NCI-H187 treated with DMSO at 0.1 percent for 48 hours (cell line): ENCODE data around the gene MAMDC4.
"Not testable (repeated sequence)": the region's sequence is repeated elsewhere in the genome, so short reads cannot be mapped to it uniquely, and the experiment has no call there.

Experiments
- DNase-seq: peaks from one replicate; lab custom pipeline; 2025; lab: John Stamatoyannopoulos, UW

MAMDC4 gene

DNA sequence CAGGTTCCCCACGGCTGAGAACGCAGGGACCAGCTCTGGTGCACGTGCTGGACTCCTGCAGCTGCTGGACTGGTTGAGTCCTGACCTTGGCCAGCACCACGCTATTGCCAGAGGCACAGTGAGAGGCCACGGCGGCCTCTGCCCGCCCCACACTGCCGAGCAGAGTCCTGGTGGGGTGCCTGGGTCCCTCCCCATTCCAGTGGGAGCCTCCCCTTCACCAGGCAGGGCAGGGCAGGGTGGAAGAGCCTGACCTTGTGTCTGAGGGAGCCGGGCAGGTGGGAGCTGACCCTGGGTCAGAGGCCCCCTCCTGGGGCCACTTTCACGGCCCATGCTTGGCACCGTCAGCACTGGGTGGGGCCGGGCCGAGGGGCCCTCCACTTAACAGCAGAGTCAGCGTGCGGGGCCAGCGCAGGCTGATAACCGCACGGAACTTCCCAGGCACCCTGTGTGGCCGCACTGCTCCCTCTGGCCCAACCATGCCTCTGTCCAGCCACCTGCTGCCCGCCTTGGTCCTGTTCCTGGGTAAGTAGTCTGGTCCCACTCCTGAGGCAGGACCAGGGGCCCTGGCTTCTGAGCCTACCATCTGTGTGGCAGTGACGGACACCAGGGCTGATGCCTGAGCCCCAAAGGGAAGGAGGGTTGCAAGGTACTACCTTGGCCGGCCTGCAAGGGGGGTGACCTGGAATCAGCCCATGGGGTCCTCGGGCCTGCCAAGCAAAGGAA, at the start of gene MAMDC4:
TSS of gene MAMDC4 (plus strand) at position 406 of the 723 bp plus-strand sequence. CDS start at position 477, 71 bp downstream.
- no peak for DNase-seq

DNA sequence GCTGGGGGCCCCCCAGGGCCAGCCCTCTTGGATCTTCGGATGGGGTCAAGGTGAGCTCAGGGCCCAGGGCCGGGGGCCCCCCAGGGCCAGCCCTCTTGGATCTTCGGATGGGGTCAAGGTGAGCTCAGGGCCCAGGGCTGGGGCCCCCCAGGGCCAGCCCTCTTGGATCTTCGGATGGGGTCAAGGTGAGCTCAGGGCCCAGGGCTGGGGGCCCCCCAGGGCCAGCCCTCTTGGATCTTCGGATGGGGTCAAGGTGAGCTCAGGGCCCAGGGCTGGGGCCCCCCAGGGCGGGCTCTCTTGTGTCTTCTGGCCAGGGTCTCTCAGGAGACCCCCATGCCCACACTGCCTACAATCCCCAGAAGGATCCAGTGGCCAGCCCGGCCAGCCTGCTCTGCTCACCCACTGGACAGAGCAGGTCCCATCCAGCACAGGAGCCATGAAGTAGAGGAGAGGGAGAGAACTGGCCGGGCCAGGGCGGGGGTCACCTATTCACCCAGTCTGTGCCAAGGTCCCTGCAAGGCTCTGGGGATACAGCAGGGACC, 49.1 kb upstream of the MAMDC4 start:
- DNase-seq, result not testable (repeated sequence)

DNA sequence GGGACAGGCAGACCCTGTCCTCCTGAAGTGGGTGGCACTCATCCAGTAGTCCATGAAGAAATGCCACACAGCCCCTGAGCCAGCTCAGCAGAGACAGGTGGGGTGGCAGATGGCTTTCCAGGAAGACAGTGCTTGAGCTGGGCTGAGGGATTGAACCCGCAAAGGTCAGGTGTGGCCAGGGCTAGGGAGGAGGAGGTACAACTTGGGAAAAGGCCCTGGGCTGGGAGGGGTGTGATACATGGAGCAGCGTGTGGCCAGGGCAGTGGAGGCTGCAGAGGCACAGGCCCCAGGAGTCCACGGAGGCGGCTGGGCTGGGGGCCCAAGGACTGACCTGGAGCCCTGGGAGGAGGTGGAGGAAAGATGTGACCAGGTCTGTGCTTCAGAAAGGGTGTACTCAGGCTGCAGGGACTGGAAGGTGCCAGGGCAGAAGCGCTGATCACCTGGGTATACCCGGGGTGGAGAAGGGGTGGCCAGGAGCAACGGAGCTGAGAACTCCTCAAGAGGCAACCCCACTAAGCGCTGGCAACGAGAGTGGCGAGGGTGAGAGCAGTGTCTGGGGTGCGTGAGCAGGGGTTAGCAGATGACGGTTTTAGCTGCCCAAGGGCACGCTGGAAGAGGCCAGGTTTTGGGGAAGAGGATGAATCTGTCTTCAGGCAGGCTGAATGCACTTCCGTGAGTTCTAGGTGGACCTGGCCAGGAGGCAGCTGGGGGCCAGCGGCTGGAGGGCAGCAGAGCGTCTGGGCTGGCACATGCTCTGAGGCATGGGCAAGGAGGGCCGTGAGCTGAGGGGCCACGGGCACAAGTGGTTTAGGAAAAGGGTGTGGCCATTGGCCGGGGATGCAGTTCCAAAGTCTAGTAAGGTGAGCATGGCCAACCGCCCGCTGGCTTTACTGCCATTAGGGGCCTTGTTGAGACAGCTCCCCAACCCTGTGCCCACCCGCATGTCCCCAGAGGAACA, 48.3 kb upstream of the MAMDC4 start:
- no peak for DNase-seq

DNA sequence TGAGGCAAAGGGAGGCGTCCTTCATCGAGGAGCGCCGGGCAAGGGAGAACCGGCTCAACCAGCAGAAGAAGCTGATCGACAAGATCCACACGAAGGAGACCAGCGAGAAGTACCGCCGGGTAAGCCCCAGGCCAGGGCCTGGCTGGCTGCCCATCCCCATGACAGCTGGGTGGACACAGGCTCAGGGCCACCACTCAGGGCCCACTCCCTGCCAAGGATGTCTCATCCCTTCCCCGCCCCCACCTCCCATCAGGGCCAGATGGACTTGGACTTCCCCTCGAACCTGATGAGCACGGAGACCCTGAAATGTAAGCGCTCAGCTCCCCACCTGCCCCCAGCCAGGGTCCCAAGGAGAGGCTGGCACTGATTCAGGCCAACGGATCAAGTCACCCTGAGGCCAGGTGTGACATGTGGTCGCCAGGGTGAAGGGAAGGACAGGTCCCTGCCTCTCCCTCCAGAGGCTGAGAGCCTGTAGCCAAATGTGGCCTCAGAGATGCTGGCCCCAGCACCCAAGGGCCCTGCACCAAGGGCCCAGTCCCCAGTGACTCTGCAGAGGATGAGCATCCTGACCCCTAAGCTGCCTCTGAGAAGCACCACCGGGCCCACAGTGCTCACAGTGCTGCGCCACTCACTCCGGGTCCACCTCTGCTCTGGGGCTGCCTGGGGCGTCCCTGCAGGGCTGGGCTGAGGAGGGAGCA, 47.5 kb upstream of the MAMDC4 start:
- DNase-seq, result no peak

DNA sequence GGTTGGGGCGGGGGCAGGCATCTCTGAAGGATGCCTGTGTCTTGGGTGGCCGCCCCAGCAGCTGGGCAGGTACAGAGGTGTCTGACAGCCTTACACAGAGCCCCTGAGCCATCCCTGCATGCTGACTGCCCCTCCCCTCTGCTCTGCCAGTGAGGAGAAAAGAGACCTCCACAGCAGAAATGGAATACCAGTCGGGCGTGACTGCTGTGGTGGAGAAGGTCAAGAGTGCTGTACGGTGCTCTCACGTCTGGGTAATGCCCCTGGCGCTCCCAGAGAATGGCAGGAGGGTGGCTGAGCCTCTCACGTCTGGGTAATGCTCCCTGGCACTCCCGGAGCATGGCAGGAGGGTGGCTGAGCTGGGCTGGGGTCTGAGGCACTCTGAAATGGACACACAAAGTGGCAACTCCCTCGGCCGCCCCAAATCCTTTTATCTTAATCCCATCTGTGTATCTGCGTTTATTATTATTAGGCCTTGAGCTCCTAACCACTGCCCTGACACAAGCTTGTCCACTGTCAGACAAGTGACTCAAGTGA, 46.9 kb upstream of the MAMDC4 start:
- no peak for DNase-seq

DNA sequence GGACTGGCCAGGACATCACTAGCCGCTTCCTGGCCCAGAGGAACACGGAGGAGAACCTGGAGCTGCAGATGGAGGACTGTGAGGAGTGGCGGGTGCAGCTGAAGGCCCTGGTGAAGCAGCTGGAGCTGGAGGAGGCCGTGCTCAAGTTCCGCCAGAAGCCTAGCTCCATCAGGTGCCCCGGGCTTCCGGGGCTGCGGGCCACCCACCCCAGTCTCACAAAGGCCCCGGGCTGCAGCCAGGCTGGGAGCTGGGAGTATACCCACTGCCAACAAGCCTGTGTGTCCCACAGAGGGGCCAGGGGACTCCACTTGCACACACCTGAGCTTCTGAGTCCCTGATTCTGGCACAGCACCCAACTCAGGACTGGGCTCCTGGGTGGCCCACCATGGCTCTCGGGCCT, 46.1 kb upstream of the MAMDC4 start:
- DNase-seq, result no peak

DNA sequence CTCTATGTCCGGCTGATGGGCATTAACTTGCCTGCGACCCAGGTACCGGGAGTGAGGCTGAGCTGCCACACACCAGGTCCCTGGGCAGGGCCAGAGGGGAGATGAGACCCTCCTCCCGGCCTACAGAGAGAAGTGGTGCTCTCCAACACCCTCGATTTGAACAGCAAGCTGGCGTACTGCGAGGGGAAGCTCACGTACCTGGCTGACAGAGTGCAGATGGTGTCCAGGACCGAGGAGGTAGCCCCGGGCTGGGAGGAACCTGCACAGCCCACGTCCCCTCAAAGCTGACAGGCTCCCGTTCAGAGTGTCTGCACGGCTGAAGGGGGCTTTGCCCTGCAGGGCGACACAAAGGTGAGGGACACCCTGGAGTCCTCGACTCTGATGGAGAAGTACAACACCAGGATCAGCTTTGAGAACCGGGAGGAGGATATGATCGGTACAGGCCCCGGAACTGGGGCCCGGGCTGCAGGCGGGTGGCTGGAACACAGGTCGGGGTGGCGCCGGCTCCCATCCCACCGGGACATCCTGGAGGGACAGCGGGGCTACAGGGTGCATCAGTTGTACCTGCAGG, 45.4 kb upstream of the MAMDC4 start:
- no peak for DNase-seq

DNA sequence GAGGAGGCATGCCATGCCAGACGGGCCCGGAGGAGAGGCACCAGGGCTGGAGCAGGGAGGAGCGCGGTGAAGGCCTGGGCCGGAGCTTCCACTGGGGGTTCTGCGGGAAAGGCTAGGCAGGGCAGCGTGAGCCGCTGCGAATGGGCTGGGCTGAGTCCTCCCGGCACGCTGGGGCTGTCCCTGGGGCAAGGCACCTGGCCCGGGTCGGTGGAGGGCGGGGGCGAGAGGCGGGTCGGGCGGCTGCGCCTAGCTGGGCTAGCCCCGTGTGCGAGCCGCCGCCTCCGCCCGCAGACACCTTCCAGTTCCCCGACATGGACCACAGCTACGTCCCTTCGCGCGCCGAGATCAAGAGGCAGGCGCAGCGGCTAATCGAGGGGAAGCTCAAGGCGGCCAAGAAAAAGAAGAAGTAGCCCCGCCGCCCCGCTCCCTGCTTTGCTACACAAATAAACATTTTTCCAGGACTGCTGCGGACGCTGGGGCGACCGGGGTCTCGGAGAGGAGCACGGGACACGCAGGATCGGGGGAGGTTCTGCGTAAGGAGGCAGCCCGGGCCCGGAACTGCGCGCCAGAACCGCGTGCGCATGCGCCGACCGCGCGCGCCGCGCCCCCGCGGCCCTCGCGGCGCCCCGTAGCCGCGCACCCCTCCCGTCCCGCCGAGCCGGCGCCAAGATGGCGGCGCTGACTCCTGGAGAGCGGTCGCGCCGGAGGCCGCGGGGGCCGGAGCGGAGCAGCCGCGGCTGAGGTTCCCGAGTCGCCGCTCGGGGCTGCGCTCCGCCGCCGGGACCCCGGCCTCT, 44.7 kb upstream of the MAMDC4 start, which contains the start of gene RABL6:
TSS of gene RABL6 (plus strand) at position 668 of the 794 bp plus-strand sequence. CDS start 249 bp downstream, outside the sequence.
- DNase-seq, result no peak

DNA sequence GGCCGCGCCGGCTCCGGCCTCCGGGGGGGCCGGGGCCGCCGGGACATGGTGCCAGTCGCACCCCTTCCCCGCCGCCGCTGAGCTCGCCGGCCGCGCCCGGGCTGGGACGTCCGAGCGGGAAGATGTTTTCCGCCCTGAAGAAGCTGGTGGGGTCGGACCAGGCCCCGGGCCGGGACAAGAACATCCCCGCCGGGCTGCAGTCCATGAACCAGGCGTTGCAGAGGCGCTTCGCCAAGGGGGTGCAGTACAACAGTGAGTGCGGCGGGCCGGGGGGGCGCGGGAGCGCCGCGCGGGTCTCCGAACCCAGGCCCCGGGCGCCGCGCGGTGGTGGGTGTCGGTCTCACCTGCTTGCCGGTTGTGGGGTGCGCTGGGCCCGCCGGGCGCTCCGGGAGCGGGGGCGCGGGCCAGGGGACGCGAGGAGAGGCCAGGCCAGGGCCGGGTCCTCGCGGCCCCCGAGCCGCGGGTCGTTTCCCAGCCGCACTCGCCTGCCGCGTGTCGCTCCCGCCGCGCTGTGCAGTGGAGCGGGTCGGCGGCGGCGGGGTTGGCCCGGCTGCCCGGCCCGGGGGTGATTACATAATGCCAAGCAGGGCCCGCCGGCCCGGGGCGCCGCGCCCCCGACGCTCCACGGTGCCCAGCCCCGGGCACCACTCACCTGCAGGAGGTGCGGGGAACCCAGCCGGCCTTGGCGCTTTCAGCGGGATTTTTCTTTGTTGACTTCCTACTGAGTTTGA, 43.9 kb upstream of the MAMDC4 start:
- DNase-seq, result no peak

DNA sequence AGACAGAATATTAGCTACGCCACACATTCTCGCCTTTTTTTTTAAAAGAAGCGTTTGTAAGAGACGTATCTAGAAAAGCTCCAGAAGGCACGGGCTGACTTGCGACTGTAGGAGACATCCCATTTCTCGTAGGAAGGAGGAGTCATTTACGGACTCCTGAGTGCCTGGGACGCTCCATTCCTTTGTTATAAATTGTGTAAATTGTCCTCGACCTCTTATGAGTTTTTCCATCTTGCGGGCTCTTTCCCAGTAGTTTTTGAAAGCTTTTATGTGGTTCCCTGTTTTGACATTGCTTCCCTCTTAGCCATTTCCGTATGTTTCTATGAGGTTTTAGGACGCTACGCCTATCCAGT, 43.4 kb upstream of the MAMDC4 start:
- DNase-seq, result no peak

DNA sequence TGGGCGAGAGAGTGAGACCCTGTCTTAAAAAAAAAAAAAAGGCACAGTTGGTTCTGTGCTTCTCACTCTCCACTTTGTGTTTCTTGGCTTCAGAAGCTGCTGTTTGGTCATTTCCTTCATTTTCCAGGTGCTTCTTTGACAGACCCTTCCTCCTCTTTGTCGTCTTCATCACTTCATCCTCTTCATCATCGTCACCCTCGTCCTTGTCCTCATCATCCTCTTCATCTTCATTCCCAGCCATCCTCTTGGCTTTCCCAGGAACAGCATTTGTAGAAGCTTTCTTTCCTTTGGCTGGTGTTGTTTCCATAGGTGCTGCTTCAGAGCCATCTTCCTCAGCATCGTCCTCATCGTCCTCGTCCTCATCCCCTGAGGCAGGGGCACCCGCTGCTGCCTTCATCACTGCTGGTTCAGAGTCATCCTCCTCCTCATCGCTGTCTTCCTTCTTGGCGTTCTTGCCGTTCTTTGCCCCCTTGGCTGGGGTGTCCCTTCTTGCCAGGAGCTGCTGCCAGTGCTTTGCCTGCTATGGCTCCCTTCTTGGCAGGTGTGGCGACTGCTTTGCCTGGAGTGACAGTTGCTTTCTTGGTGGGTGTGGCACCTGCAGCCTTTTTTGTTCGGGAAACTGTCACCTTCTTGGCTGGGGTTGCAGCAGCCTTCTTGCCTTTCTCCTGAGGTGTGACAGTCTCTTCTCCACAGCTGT, 37.3 kb upstream of the MAMDC4 start:
- no peak for DNase-seq

DNA sequence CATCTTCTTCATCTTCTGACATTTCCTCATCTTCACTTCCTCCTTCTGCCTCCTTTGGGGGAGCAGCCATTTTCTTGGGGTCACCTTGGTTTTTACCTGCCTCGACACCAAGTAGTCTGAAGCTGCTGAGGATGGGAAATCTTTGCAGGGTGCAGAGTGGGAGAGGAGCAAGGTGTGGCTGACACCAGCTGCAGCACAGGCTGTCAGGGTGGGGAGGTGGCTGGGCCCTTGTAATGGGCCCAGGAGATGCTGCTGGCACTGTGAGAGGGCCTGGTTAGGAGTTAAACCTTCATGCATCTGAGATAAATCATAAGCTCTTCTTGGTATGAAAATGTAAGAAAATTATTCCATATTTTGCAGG, 36.7 kb upstream of the MAMDC4 start:
- no peak for DNase-seq

DNA sequence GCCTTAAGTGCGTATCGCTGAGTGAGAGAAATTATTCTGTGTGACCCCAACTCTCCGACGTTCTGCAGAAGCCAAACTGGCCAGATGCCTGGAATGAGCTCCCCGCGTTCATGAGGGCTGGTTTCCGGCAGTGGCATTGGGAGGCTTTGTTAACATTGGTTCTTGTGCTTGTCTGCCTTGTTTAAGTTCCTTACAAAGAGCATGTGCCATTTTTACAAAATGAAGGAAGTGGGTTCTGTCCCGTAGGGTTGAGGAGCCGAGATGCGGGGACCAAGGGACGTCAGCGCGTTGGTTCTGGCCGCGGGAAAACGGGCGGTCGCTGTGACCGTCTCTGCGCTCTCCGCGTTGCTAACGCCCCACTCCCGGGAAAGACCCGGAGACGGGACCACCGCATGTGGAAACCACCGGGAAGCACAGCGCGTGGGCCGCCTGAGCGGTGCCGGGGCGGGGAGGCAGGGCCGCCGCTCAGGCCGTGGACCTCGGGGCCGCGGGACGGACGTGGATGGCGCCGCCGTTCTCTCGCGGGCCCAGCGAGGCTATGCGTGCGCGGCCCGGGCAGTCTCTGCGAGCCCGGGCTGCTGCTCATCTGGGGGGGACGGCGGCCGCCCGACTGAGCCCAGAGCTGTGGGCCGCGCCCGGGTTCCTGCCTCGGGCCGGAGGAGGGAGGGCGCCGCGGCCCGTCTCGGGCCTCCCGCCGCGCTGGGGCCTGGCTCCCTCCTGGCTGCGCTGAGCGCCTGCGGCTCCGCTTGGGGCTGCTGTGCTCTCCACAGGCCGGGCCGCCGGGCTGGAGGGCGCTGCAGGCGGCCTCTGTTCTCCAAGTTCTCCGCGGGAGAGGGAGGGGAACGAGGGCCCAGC, 30.9 kb upstream of the MAMDC4 start:
- no peak for DNase-seq

DNA sequence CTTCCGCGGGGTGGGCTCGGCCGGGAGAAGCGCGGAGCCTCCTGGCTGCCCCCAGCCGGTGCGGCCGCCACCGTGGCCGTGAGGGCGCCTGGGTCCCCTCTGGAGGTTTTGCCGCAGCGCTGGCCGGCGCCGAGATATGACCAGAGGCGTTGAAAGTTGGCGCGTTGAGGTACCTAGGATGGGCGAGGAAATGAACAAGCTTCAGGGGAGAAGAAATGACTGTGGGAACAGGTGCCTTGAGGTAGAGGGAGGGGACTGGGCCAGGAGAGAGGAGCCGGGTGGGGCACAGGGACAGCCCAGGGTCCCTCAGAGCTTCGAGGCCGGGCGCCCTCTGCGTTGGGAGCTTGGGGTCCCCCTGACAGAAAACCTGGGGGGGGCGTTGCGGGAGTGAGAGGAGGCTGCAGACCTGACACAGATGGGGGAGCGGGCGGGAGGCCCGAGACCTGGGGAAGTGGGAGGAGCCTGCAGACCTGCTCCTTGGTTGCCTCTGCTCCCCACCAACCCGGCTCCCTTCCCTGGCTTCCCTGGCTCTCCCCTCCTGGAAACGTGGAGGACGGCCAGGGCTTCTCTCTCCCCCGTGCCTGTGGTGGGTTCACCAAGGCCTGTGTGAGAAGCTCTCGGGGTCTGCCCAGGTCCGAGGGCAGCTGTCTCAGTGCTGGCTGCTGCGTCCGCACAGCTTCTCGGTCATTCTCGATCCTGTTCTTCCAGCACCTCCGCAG, 30.2 kb upstream of the MAMDC4 start:
- DNase-seq, result no peak

DNA sequence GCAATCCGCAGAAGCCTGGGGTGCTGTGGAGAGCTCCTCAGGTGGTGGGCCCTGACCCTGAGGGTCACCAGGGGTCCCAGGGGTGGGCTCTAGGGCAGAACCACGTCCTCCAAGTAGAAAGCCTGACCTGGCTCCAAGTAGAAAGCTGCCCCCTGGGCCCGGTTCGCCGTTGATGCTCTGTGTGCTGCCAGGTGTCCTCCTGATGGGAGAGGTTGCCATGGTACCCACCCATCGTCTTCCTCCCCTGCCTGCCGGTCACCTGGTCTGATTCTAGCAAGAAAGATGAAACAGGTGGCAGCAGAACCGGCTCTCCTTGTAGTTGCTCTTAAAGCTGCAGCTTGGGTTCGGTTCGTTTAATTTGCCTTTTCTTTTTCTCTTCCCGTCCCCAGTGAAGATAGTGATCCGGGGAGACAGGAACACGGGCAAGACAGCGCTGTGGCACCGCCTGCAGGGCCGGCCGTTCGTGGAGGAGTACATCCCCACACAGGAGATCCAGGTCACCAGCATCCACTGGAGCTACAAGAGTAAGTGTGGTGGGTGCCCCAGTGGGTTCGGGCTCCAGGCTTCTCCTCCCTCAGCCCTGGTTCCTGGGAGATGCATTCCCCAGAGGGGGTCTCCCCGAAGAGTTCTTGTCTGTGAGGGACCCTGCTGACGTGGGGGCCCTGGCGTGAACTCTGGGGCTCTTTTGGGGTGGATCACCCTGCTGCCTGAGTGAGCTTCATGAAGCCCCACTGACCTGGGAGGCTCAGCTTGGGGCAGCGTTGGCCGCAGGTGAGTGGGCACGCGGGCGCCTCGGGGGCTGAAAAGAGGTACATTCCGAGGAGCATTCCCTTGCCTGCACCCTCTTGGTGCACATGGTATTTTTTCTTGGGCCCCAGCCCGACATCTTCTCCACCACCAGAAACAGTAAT, 28.8 kb upstream of the MAMDC4 start:
- DNase-seq, result no peak

DNA sequence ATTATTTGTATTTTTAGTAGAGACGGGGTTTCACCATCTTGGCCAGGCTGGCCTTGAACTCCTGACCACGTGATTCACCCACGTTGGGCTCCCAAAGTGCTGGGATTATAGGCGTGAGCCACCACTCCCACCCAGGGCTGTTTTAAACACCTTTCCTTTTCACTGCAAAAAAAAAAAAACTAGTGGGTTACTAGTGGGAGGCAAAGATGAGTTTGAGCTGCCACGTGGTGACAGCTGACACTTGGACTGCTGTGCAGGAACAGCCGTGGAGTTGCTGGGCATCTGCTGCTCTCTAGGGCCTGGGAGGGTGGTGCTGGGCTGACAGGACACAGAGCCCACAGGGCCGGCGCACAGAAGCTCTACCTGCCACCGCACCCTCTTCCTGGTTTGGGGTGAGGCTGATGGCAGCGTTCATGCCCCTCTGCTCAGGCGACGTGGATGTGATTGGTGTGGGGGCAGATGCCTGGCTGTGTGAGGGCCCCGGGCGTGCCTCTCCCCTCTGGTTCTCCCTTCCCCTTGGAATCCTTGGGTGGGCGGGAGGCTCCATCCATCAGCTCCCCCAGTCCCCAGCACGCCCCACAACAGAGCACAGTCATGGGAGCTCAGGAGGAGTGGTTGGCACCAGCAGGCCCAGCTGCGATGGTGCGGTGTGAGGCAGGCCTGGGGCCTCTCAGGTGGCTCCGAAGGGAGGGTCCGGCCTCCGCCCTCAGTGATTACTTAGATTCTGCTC, 27.5 kb upstream of the MAMDC4 start:
- no peak for DNase-seq
